22Rv1 (cell line): Measurements from ENCODE around the gene WDR5.

Experiments
- H3K27ac ChIP-seq: fragments of 450-650 bp; 2 replicates; pipeline ENCODE4 v1.5.1; 2017
- ZFX ChIP-seq: fragments of 450-650 bp; IDR thresholded peaks from 2 replicates; pipeline ENCODE4 v1.6.1; 2017; ENCODE audit warnings: antibody characterized with exemption, borderline replicate concordance
- TF ChIP-seq, protein P1 (sequence below): fragments of 450-650 bp; IDR thresholded peaks from 2 replicates; pipeline ENCODE4 v1.5.1; 2017; ENCODE audit warnings: mild to moderate bottlenecking

The WDR5 gene

DNA sequence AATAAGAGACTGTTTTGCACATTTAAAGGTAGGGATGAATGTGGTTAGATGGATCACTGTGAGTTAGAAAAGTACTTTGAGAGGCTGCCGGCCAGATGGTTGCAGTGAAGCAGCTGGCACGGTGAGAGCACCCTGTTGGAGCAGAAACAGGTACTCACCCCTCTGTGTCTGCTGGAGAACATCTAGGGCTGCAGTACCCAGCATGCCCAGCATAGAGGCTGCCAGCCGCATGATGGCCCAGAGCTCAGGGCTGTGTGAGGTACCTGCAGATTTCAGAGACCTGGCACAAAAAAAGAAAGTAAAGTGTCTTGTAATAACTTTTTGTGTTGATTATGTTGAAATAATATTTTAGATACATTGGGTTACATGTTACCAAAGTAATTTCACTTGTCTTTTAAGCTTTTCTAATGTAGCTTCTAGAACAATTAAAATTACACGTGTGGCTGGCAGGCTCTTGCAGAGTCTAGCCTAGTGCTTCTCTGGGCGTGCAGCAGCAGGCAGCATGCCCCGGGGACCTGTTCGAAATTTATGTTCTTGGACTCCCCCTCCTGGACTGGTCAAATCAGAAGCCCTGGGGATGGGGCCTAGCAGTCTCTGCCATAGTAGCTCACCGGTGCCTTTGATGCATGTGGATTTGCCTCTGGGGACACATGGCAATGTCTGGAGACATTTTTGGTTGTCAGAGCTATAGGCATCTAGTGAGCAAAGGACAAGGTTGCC, 11.1 kb downstream of the WDR5 start:
- no peak overlapping the region for H3K27ac ChIP-seq
- TF ChIP-seq ZFX = no peak
- TF ChIP-seq, protein P1, sequence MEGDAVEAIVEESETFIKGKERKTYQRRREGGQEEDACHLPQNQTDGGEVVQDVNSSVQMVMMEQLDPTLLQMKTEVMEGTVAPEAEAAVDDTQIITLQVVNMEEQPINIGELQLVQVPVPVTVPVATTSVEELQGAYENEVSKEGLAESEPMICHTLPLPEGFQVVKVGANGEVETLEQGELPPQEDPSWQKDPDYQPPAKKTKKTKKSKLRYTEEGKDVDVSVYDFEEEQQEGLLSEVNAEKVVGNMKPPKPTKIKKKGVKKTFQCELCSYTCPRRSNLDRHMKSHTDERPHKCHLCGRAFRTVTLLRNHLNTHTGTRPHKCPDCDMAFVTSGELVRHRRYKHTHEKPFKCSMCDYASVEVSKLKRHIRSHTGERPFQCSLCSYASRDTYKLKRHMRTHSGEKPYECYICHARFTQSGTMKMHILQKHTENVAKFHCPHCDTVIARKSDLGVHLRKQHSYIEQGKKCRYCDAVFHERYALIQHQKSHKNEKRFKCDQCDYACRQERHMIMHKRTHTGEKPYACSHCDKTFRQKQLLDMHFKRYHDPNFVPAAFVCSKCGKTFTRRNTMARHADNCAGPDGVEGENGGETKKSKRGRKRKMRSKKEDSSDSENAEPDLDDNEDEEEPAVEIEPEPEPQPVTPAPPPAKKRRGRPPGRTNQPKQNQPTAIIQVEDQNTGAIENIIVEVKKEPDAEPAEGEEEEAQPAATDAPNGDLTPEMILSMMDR = no peak

DNA sequence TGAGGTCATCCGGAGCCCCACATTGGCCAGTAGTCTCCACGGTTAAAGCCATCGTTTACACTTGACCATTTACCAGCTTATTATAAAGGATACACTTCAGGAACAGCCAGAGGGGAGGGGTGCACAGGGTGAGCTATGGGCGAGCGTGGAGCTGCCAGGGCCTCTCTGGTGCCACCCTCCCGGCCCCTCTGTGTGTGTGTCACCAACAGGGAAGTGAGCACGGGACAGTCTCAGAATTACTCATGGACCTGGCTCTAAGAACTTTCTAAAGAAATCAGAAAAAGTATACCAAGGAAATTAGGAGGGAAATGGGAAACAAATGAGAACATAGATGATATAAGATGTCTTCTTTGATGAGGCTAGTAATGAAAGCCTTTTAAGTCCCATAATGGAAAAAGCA, 13.5 kb downstream of the WDR5 start:
- no peak overlapping the region for H3K27ac ChIP-seq
- TF ChIP-seq ZFX = no peak
- TF ChIP-seq, protein P1 = no peak

DNA sequence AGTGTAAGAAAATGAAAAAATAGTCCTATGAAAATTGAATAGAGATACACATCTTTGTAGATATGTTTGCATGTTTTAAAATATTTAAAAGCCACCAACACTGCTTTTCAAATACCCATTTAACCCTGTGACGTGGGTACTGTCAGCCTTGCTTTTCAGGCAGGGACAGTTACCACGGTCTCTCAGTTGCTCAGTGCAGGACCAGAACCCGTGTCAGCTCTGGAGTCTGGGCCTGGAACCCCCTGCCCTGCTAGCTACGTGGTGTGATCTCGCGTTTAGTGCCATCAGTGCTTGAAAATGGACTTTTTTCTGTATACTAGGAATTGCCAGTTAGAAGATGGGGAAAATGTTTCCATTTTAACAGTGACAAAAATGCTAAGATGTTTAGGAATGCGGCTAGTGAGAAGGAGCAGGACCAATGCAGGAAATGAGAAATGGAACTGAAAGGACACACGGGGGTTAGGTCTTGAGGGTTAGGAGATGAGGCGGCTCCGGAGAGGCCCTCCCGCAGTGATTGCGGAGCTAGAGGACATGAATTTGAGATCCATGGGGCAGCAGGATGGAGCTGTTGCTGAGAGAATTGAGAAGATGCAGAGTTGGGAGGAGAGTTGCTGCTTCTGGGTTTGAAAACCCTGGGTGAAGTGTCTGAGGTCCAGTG, 14.8 kb downstream of the WDR5 start:
- no peak for TF ChIP-seq ZFX
- TF ChIP-seq, protein P1 = no peak
- H3K27ac ChIP-seq = no peak overlapping the region

DNA sequence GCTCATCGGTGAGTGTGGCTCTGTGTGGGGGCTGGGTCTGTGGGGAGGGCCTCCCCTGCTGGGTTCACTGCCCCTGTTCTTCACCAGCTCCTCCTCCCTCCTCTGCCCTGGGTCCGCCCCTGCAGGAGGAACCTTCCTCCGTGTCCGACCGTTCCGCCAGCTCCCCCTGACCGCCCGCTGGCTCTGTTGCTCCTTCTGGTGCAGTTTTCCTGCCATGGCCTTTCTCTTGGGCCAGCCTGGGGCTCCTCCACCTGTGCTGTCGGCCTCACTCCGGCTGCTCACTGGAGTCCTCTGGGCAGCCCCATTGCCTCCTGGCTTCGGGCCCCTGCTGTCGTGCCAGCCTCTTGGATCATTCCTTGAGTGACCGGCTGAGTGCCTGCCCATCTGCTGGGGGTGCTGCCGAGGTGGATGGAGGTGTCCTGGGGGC, 16.2 kb downstream of the WDR5 start:
- H3K27ac ChIP-seq = no peak overlapping the region
- no peak for TF ChIP-seq ZFX
- TF ChIP-seq, protein P1 = no peak

DNA sequence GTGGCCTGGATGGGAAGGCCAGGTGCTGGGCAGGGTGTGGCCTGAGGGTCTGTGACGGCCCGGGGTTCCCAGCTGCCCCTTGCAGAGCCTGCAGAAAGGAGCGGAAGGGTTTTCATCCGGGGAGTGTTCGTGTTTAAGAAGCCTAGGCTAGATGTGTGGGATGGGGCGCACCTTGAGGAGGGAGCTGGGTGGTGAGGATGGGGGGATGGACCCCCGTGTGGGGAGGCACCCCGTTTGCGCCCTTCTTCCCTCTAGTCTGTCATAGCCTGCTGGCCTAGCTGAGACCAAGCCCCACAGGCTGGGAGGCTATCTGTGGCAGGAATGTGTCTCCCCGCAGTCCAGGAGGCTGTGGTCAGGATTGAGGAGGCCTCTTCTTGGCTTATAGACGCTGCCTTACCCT, 16.6 kb downstream of the WDR5 start:
- no peak overlapping the region for H3K27ac ChIP-seq
- TF ChIP-seq ZFX = no peak
- TF ChIP-seq, protein P1 = no peak

DNA sequence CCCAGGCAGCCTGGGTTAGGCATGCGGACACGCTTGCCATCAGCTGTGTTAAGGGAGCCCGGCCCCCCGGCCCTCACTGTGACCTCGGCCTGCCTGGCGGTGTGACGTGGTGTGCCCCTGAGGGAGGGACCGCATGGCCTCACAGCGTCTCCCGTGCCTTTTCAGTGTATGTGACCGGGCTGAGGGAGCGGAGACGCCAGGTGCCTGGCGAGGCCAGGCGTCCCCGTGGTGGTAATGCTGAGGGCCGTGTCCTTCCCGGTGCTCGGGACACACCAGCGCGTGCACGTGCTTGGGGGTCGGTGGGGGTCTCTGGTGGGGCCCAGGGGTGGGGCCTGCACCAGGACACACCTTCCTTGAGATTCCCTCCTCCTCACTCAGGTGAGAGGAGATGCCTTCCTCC, 17.6 kb downstream of the WDR5 start:
- no peak for TF ChIP-seq ZFX
- TF ChIP-seq, protein P1 = no peak
- no peak overlapping the region for H3K27ac ChIP-seq

DNA sequence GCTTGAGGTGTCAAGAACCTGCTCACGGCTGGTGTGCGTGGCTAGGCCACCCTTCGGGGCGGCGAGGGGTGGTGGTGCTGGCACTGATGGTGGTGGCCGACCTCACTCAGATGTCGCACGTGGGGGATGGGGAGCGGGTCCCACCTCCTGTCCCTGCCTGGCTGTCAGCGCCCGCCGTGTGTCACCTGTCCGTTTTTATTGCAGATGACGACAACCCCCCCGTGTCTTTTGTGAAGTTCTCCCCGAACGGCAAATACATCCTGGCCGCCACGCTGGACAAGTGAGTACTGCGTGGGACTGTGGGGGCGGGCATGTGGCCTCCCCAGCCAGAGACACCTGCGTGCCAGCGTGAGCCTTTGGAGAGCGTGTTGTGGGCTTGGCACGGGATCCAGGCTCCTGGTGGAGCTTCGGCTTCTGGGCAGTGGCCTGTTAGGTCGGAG, 18.4 kb downstream of the WDR5 start:
- TF ChIP-seq ZFX = no peak
- TF ChIP-seq, protein P1 = no peak
- H3K27ac ChIP-seq = no peak overlapping the region
